Loucy (cell line): Measurements from ENCODE around the gene RPLP1.

Experiments
- H2AFZ ChIP-seq: fragments of 200-600 bp; sonication (generic); 2 replicates; pipeline ENCODE4 v1.6.0; 2016; ENCODE audit warnings: antibody characterized with exemption, mild to moderate bottlenecking, low read length, moderate library complexity
- H3F3A ChIP-seq: fragments of 200-600 bp; 2 replicates; pipeline ENCODE4 v1.6.0; 2016; ENCODE audit warnings: antibody characterized with exemption, low read depth, mild to moderate bottlenecking
- H3K27me3 ChIP-seq: fragments of 200-600 bp; sonication (generic); 2 replicates; pipeline ENCODE4 v1.6.1; 2014; ENCODE audit warnings: low read length, mild to moderate bottlenecking; ENCODE audit not compliant: insufficient read depth, poor library complexity, severe bottlenecking
- H3K36me3 ChIP-seq: fragments of 200-600 bp; sonication (generic); 2 replicates; pipeline ENCODE4 v1.6.1; 2016; ENCODE audit warnings: low read length; ENCODE audit not compliant: insufficient read depth
- H3K4me1 ChIP-seq: fragments of 200-600 bp; sonication (generic); 2 replicates; pipeline ENCODE4 v1.5.1; 2014; ENCODE audit warnings: low read length, mild to moderate bottlenecking; ENCODE audit not compliant: insufficient read depth, poor library complexity, severe bottlenecking
- H3K4me2 ChIP-seq: fragments of 200-600 bp; sonication (generic); 2 replicates; pipeline ENCODE4 v1.6.0; 2014; ENCODE audit warnings: antibody characterized with exemption, low read length, low read depth, mild to moderate bottlenecking; ENCODE audit not compliant: poor library complexity, severe bottlenecking
- H3K4me3 ChIP-seq: fragments of 200-600 bp; sonication (generic); 2 replicates; pipeline ENCODE4 v1.5.1; 2014; ENCODE audit warnings: low read length, mild to moderate bottlenecking, mixed read lengths; ENCODE audit not compliant: poor library complexity, severe bottlenecking
- H3K79me2 ChIP-seq: fragments of 200-600 bp; sonication (generic); 2 replicates; pipeline ENCODE4 v1.6.1; 2014; ENCODE audit warnings: low read length; ENCODE audit not compliant: insufficient read depth
- H3K9ac ChIP-seq: fragments of 200-600 bp; sonication (generic); 2 replicates; pipeline ENCODE4 v1.6.0; 2014; ENCODE audit warnings: mild to moderate bottlenecking, low read depth, low read length, moderate library complexity; ENCODE audit not compliant: poor library complexity, severe bottlenecking
- H3K9me2 ChIP-seq: fragments of 200-600 bp; sonication (generic); replicated peaks from 2 replicates; pipeline ENCODE4 v1.6.1; 2016; ENCODE audit warnings: low read depth, low read length, mixed read lengths
- H3K9me3 ChIP-seq: fragments of 200-600 bp; sonication (generic); 2 replicates; pipeline ENCODE4 v1.6.1; 2014; ENCODE audit warnings: mild to moderate bottlenecking, antibody characterized with exemption, low read length, low read depth; ENCODE audit not compliant: insufficient read depth
- H4K20me1 ChIP-seq: fragments of 200-600 bp; sonication (generic); 2 replicates; pipeline ENCODE4 v1.6.0; 2014; ENCODE audit warnings: antibody characterized with exemption, low read length, mild to moderate bottlenecking; ENCODE audit not compliant: insufficient read depth, poor library complexity, severe bottlenecking
- EZH2phosphoT487 ChIP-seq: fragments of 200-600 bp; IDR thresholded peaks from 2 replicates; pipeline ENCODE4 v1.6.1; 2018; ENCODE audit warnings: antibody characterized with exemption, mild to moderate bottlenecking, moderate library complexity, borderline replicate concordance
- TF ChIP-seq, protein P1 (sequence below): fragments of 200-600 bp; sonication (generic); conservative IDR thresholded peaks from 2 replicates; pipeline ENCODE4 v1.5.1; 2014; ENCODE audit warnings: mild to moderate bottlenecking, antibody characterized with exemption, low read length

Gene RPLP1

DNA sequence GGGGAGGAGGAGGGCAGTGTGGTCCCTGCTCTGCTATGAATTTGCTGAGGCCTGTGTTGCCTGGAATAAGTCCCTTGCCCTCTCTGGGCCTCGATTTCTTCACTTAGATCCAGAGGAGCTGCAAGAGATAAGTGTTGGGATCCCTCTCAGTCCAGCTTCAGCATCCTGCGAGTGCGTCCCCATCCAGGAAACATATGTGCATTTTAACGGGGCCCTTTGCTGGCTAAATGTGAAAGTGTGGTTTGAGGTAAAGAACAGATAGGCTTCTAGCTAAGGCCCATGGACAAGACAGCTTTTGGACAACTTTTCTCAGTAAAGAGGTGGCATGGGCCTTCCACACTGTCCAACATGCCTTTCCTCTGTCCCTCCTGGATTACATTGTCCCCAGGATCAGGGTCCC, 26.5 kb downstream of the RPLP1 start:
- H3K4me2 ChIP-seq = no peak overlapping the region
- TF ChIP-seq, protein P1, sequence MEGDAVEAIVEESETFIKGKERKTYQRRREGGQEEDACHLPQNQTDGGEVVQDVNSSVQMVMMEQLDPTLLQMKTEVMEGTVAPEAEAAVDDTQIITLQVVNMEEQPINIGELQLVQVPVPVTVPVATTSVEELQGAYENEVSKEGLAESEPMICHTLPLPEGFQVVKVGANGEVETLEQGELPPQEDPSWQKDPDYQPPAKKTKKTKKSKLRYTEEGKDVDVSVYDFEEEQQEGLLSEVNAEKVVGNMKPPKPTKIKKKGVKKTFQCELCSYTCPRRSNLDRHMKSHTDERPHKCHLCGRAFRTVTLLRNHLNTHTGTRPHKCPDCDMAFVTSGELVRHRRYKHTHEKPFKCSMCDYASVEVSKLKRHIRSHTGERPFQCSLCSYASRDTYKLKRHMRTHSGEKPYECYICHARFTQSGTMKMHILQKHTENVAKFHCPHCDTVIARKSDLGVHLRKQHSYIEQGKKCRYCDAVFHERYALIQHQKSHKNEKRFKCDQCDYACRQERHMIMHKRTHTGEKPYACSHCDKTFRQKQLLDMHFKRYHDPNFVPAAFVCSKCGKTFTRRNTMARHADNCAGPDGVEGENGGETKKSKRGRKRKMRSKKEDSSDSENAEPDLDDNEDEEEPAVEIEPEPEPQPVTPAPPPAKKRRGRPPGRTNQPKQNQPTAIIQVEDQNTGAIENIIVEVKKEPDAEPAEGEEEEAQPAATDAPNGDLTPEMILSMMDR = no peak
- no peak for TF ChIP-seq EZH2phosphoT487
- H3K4me1 ChIP-seq = peaks cover 5% of the 10 kb centered on the region
- H3K36me3 ChIP-seq = no peaks in the 10 kb centered on the region
- no peaks in the 10 kb centered on the region for H3F3A ChIP-seq
- H3K9me3 ChIP-seq = no peaks in the 10 kb centered on the region; the same call in 1 of the 2 replicates
- H3K4me3 ChIP-seq = no peak overlapping the region
- no peaks in the 10 kb centered on the region for H3K79me2 ChIP-seq
- H3K9ac ChIP-seq = no peak overlapping the region
- H3K9me2 ChIP-seq = no peaks in the 10 kb centered on the region
- H4K20me1 ChIP-seq = no peaks in the 10 kb centered on the region
- no peaks in the 10 kb centered on the region for H3K27me3 ChIP-seq
- H2AFZ ChIP-seq = no peak overlapping the region

DNA sequence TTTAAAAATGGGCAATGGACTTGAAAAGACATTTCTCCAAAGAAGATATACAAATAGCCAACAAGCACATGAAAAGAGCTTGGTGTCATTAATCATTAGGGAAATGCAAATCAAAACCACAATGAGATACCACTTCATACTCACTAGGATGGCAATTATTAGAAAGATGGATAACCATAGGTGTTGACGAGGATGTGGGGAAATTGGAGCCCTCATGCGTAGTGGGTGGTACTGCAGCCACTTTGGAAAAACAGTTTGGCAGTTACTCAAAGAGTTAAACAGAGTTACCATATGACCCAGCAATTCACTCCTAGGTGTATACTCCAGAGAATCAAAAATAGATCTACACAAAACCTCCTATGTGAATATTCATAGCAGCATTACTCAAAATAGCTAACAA, 27.4 kb downstream of the RPLP1 start:
- no peak overlapping the region for H3K4me2 ChIP-seq
- H3K27me3 ChIP-seq = no peaks in the 10 kb centered on the region
- H3F3A ChIP-seq = no peaks in the 10 kb centered on the region
- no peaks in the 10 kb centered on the region; the same call in 1 of the 2 replicates for H3K9me3 ChIP-seq
- peaks cover 5% of the 10 kb centered on the region for H3K4me1 ChIP-seq
- TF ChIP-seq, protein P1 = no peak
- TF ChIP-seq EZH2phosphoT487 = no peak
- H3K4me3 ChIP-seq = no peak overlapping the region
- no peaks in the 10 kb centered on the region for H3K9me2 ChIP-seq
- no peaks in the 10 kb centered on the region for H3K79me2 ChIP-seq
- no peak overlapping the region for H3K9ac ChIP-seq
- H4K20me1 ChIP-seq = no peaks in the 10 kb centered on the region
- no peaks in the 10 kb centered on the region for H3K36me3 ChIP-seq
- H2AFZ ChIP-seq = no peak overlapping the region

DNA sequence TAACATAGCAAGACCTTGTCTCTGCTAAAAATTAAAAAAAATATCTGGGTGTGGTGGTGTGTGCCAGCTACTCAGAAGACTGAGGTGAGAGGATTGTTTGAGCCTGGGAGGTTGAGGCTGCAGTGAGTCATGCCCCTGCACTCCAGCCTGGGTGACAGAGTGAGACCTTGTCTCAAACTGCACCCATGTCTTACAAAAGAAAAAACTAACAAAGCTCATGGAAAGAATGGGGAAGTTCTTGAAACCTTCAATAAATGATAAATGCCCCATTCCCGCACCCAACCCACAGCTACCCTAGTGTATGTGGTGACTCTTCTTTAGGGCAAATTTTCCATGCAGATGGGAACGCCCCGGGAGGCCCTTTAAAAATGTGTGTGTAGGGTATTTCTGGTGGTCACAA, 28.3 kb downstream of the RPLP1 start:
- H3K9me2 ChIP-seq = no peaks in the 10 kb centered on the region
- no peaks in the 10 kb centered on the region for H4K20me1 ChIP-seq
- no peak overlapping the region for H3K4me2 ChIP-seq
- no peaks in the 10 kb centered on the region for H3F3A ChIP-seq
- no peak overlapping the region for H3K9ac ChIP-seq
- no peak overlapping the region for H3K4me3 ChIP-seq
- H3K4me1 ChIP-seq = peaks cover 5% of the 10 kb centered on the region
- H3K79me2 ChIP-seq = no peaks in the 10 kb centered on the region
- no peaks in the 10 kb centered on the region for H3K27me3 ChIP-seq
- no peaks in the 10 kb centered on the region; the same call in 1 of the 2 replicates for H3K9me3 ChIP-seq
- H3K36me3 ChIP-seq = no peaks in the 10 kb centered on the region
- H2AFZ ChIP-seq = no peak overlapping the region
- TF ChIP-seq EZH2phosphoT487 = no peak
- TF ChIP-seq, protein P1 = no peak
